DND-41 (cell line): Measurements from ENCODE around the gene DCP1B.

Source experiments
- CTCF ChIP-seq: IDR thresholded peaks from 2 replicates; pipeline ENCODE4 v1.5.1; 2012; ENCODE audit warnings: borderline replicate concordance, low read length, moderate library complexity, mild to moderate bottlenecking; ENCODE audit not compliant: poor library complexity, severe bottlenecking; ENCODE audit errors: extremely low read depth
- EZH2 ChIP-seq: IDR thresholded peaks from 3 replicates; pipeline ENCODE4 v1.6.1; 2012; ENCODE audit warnings: borderline replicate concordance, low read depth, mild to moderate bottlenecking, moderate library complexity, low read length, inconsistent platforms; ENCODE audit not compliant: severe bottlenecking

DNA sequence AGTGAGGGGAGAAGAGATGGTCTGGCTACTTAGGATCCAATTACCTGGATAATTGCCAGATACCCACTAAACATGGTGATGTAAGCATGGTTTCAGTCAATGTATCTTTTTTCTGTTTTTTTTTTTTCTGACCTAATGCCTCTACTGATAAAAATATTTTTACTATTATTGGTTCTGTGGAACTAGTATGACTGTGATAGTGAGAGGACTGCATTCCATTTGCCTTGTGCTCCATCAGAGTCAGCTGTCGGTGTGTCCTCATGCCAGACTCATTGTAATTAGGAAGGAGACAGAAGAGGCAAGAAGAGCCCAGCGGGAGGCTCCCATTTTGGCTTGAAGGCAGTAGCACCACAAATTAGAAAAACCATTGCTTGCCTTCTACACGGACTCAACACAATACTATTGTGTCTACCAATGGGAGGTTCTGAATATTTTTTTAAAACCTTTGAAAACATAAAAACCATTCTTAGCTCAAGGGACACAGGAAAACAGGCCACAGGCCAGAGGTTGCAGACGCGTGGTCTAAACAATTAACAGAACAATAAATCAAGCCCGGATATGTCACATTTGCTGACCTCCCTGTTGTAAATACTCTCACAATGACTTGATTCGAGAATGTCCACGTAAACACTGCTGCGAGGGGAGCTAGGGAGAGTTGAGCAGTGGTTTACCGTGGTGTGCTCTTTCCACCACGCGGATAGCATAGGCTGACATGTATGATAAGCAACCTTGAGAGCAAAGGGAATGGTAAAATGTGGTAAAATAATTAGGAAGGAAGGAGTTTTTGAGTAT lies 13.5 kb upstream of the DCP1B start:
- TF ChIP-seq CTCF (no peak), EZH2 (no peak)
